Right renal pelvis (tissue), 4 donors: ENCODE measurements around the gene FBXL7. TPM values are rescaled to one million over a fixed set of nuclear protein-coding genes. Genes with fewer than 3 reads are reported as not detected.

Experiments
- DNase-seq, 4 donors: peaks; one replicate each; pipeline ENCODE4 v3.0.0-alpha.2; 2013; ENCODE audit warnings: low read depth in 4 of 4, low spot score in 3 of 4, missing footprints in 1 of 4
- polyA plus RNA-seq, 4 donors: library from polyadenylated mRNA; unstranded; fragments of 120-200 nt; gene quantifications; one replicate each; pipeline ENCODE4 v1.2.1, GENCODE V29; 2013; ENCODE audit not compliant: insufficient read length in 4 of 4

The FBXL7 gene
- polyA plus RNA-seq, 4 donors: 25.9 to 30.1 (median 28.2) TPM

GRCh38 chr5:15694696-15695214, 194.8 kb downstream of the FBXL7 start:
- peak in 1 of 4 donors; percentile 38 for DNase-seq

DNA sequence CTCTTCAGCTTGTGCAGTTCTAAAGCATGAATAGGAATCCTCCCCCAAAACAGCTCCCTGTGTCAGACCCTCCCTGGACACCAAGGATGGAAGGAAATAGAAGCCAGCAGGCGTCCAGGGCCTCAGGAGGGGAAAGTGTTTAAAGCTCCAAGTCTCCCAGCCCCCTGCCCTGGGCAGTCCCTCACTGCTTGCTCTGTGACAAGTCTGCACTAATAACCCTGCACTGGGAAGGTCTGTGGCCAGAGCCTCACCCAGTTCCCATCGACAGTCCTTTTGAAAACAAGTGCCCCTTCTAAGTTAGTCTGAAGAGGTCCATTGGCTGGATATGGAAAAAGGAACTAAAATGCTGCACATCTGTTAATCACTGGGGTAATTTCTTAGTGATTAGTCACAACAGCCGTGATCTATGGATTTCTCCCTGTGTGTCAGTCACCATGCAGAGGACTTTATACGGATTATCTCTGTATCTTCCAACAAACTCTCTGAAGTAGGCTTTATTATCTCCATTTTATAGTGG, 195.3 kb downstream of the FBXL7 start:
- DNase-seq: peak in 2 of 4 donors; percentile 25 to 34

DNA sequence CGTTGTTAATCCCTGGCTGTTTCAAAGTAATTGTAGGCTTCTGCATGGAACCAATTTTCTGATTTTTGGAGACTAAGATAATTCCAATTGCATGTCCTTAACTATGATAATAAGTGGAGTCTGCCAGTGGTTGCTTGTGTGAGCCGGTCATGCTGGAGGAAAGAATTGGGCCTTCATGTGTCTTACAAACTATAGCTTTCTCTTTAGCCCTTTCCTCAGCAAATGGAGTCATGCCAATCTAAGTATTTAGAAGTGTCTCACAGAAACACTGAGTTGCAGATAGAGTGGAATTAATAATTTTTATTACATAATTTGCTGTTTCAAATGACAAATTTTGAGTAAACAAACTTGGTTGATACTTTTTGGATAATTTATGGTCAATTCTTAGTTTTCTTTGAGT, 200.4 kb downstream of the FBXL7 start:
- DNase-seq: no peak

DNA sequence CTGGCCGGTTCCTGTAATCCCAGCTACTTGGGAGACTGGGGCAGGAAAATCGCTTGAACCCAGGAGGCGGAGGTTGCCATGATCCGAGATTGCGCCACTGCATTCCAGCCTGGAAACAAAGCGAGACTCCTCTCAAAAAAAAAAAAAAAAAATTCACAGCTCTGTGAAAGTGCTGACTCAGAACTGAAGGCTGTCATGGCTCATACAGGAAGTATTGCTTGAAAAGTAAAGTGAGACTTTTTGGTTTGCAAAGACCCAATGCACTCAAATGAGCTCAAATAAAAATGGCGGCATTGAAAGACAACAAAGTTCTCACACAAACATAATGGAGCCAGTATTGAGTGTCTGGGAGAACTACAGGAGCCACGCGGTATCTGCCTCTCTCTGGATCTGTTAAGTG, 202.1 kb downstream of the FBXL7 start:
- DNase-seq: no peak

- no peak for DNase-seq
These were observed 203.9 kb downstream of the FBXL7 start for GRCh38 chr5:15703901-15704300.

GRCh38 chr5:15704397-15704947, 204.5 kb downstream of the FBXL7 start:
- DNase-seq: no peak

DNA sequence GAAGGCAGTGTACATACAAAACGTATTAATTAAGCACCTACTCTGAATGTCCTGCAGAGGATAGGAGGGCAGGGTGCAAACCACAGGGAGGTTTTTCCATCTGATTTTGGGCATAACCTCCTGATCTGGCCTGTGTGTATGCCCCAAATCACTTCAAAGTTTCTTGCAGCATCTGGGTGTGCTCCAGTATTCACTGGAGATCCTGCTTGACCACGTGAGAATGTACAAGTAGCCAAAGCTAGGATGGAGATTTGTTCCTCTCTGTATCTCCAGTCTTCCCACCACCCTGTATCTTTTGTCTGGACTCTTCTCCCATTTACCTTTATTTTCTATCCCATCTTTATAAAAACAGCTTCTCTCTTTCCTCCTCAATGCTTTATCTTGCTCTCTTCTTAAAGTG, 207.7 kb downstream of the FBXL7 start:
- DNase-seq: no peak

- no peak for DNase-seq
These were observed 211.9 kb downstream of the FBXL7 start for GRCh38 chr5:15711892-15712291.

DNA sequence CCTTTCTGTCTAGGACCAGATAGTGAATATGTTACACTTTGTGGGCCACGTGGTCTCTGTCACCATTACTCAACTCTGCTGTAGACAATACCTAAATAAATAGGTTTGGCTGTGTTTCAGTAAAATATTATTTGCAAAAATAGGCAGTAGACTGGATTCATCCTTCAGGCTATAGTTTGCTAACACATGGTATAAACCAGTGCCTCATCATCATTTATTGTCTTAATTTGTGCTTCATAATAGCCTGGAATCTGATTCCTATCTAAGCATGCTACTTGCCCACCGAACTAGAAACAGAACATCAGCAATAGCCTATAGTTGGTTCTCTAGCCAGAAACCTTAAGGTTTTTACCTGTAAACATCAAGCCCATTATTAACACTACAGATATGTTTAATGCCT, 215.6 kb downstream of the FBXL7 start:
- no peak for DNase-seq

DNA sequence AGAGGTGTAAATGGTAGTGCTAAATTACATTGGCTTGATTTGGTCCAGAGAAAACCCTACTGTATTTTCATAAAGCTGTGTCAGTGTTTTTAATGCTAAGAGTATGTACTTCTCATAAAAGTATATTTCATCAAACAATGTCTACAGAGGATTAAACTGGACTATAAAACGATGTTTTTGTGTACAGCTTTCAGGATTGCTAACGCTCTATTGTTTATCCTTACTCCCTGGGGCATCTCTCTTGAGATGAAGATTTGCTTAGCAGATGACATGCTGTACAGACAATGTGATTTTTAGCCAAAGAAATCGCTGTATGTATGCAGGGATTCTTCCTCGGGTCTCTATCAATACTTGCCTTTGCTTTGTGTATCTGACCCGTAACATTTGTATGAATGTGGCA, 216.0 kb downstream of the FBXL7 start:
- DNase-seq: no peak

DNA sequence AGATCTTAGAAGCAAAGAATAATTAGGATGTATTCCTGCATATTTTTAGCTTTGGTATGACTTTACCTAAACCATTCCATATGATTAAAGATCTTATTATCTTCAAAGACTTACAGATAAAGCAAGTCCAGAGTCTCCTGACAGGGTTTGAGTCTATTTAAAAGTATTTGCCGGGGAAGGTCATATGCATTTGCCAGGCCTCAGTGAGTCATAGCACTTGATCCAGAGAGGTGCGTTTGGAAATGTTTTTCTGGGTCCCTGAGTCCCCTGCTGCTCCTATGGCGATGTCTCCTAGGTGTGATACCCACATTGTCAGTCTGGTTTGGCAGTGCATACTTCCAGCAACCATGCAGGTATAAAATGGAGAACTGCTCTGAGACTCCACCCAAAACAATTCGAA, 217.0 kb downstream of the FBXL7 start:
- DNase-seq: no peak

DNA sequence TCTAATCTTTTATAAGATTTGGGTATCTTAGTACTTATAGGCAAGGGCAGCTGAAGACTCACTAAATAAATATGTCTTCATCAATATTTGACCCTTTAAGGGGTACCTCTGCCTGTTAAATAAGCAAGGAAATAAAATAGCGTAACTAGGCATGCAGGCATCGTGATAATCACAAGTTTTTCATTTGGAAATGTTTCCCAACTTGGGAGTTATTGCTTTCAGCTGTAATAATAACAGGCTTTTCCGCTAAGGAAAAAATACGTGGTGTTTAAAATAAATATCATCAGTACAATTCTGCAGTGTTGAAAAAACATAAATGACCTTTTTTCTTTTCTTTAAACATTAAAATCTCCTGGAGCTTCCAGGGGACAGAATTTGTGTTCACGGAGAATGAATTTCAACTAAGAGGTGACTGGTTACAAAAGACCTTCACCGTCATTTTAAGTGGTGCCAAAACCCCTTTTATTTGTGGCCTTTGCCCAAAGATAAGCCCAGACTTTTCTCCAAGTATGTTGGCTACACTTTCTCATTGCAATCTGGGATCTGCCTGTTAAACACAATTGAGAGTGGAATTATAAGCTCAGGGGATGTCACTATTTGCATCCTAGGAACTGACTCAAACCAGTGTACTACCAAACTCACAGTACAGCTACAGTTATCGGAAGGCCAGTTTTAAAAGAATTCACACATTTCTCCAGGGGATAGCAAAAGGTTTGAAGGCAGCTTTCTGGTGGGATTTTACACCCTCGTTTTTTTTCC, 218.6 kb downstream of the FBXL7 start:
- DNase-seq: peak in 1 of 4 donors; percentile 5

GRCh38 chr5:15719784-15720183, 219.8 kb downstream of the FBXL7 start:
- DNase-seq: no peak

- no peak for DNase-seq
These were observed 220.5 kb downstream of the FBXL7 start for GRCh38 chr5:15720515-15720914.

DNA sequence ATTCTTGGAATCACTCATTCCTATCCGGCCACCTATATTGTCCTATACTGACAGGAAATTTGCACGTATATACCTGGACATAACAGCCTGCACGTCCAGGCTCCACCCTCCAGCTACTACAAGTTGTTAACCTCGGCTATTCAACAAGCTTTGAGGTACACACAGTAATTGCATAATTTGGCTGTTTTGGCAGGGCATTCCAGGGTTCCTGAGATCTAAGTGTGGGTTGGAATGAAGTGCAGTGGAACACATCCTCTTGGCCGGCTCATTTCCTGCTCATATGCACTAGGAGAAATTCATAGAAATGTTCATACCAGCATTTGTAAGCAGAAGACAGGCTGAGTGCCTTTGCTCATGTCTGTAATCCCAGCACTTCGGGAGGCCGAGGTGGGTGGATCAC, 222.3 kb downstream of the FBXL7 start:
- DNase-seq: no peak

- DNase-seq: no peak
These were observed 227.4 kb downstream of the FBXL7 start for GRCh38 chr5:15727375-15727774.

DNA sequence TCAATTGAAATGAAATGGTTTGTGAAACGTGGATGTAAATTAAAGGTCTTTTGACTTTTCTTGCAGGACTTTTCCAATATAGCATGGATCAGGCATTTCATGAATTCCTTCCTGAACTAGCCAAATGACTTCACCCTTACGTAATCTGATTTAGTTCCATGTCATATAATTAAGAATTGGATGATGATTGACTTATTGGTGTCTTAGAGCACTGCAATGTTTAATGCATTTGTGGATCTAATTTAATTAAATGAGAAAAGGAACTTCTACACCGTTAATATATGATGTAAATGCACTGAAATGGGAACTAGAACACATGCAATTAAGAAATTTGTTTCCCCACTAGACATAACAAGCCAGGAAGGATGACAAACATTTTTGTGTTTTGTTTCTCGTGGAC, 228.8 kb downstream of the FBXL7 start:
- no peak for DNase-seq

DNA sequence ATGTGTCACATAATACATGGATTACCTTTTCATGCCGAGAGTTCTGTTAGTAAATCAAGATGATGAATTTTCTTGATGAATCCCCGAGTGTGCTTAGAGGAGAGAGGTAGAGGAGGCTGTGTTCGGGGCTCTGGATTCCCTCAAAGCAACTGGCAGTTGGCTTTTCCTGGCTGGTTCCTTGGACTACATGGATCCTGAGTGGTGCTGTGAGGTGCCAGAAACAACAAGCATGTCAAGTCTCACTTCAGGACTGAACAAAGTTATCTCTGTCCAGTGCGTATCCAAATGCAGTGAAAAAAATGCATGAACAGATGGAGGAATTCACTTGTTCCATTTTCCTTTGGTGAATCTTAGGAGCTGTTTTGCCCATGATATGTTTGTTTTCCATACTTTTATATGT, 231.7 kb downstream of the FBXL7 start:
- DNase-seq: no peak

DNA sequence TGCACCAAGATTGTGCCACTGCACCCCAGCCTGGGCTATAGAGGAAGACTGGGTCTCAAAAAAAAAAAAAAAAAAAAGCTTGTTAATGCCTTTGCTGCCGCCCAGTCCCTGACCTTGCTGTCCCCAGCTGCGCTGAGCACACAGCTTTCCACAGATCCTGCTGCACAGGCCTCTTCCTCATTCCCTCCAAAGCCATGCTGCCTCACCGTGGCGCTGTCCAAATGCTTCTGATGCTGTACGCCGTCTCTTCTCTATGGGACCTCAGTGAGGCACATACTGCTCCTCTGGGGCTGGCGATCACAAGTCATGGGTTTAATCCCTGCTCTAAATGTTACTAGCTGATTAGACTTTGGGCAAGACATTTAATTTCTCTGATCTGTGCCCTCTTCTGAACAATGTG, 234.1 kb downstream of the FBXL7 start:
- no peak for DNase-seq

DNA sequence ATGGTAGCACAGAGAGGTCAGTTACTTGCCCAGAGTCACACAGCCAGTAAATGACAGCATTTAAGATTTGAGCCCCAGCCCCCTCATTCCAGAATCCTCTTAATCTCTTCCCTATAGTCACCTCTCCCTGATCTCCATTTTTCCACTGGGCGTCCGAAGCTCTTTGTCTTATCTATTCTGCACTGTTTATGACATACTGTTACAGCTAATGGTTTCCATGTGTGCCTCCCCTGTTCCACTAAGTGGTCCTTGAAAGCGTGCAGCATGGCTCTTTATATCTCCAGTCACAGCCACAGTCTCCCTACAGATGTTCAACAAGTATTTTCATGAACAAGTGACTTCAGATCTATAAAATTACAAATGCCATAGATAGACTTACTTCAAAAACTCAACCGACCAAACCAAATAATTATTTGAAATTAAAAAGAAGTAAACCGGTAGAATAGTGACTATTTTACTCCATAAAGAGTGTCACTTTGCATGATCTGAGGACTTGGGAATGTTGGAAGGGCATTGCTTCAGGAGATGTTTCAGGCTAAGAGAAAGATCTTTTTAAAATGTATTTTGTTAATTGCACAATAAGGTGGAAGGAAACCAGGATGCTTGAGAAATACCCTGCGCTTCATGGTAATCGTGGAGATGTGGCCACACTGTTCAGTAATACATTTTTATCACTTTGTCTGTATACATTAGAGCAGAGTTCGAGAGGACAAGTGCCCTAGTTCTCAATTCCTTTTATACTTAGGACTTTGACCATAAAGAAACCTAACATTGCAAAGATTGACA, 237.2 kb downstream of the FBXL7 start:
- no peak for DNase-seq
